ENCODE data around the gene GTF2I. TPM values are rescaled to one million over a fixed set of nuclear protein-coding genes. Genes with fewer than 3 reads are reported as not detected.

Gene GTF2I
- total RNA-seq, 1 experiment from 2014 or later: 138 TPM

GRCh38 chr7:74653686-74654181, 3.8 kb upstream of the GTF2I start:
- Histone ChIP-seq H3F3A (ENCODE audit: low read length, unreplicated experiment) (no peaks in the 10 kb centered on the region), H3K9me2 (replicated peaks; ENCODE audit: low read length) (no peaks in the 10 kb centered on the region), H3K79me2 (ENCODE audit: low read length) (peaks cover 7% of the 10 kb centered on the region), H4K20me1 (ENCODE audit: low read length) (no peaks in the 10 kb centered on the region), H3K9ac (ENCODE audit: low read length) (no peak overlapping the region), H2AFZ (ENCODE audit: low read length) (no peak overlapping the region), H3K27ac (ENCODE audit: low read length) (no peak overlapping the region), H3K36me3 (ENCODE audit: low read depth, low read length) (no peaks in the 10 kb centered on the region), H3K4me1 (ENCODE audit: insufficient read depth, low read length) (peaks cover 15% of the 10 kb centered on the region), H3K27me3 (ENCODE audit: low read length) (no peaks in the 10 kb centered on the region), H3K4me3 (ENCODE audit: low read length) (no peak overlapping the region), H3K4me2 (ENCODE audit: low read length) (no peak overlapping the region), H3K9me3 (ENCODE audit: low read length) (no peaks in the 10 kb centered on the region)
- no peak for DNase-seq
- BruUV-seq (replicated peaks): no TSS peak
- POLR2A ChIA-PET (ENCODE audit: unreplicated experiment): no interaction called here
- ATAC-seq: no peak
- intact Hi-C loops (cut with micrococcal nuclease): no loop called here
- TF ChIP-seq EZH2phosphoT487 (IDR thresholded peaks at IDR 0.05; ENCODE audit: borderline replicate concordance, low read length) (no peak), EZH2 (IDR thresholded peaks at IDR 0.05; ENCODE audit: low read length, unreplicated experiment) (no peak)
- TF ChIP-seq, protein P1, sequence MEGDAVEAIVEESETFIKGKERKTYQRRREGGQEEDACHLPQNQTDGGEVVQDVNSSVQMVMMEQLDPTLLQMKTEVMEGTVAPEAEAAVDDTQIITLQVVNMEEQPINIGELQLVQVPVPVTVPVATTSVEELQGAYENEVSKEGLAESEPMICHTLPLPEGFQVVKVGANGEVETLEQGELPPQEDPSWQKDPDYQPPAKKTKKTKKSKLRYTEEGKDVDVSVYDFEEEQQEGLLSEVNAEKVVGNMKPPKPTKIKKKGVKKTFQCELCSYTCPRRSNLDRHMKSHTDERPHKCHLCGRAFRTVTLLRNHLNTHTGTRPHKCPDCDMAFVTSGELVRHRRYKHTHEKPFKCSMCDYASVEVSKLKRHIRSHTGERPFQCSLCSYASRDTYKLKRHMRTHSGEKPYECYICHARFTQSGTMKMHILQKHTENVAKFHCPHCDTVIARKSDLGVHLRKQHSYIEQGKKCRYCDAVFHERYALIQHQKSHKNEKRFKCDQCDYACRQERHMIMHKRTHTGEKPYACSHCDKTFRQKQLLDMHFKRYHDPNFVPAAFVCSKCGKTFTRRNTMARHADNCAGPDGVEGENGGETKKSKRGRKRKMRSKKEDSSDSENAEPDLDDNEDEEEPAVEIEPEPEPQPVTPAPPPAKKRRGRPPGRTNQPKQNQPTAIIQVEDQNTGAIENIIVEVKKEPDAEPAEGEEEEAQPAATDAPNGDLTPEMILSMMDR (conservative IDR thresholded peaks at IDR 0.05; ENCODE audit: low read depth, low read length): no peak
- CTCF ChIA-PET: no interaction called here

DNA sequence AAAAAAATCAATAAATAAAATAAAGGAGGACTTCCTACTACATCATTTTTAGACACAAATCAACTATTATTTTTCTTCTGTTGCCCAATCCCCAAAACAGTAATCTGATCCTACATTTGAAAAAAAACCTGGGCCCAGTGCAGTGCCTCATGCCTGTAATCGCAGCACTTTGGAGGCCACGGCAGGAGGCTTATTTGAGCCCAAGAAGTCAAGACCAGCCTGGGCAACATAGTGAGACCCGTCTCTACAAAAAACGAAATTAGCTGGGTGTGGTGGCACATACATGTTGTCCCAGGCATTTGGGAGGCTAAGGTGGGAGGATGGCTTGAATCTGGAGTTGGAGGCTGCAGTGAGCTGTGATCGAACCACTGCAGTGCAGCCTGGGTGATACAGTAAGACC, 2.7 kb upstream of the GTF2I start:
- intact Hi-C loops (cut with micrococcal nuclease): no loop called here
- no TSS peak for BruUV-seq (replicated peaks)
- H2AFZ ChIP-seq (ENCODE audit: low read length): no peak overlapping the region
- no peaks in the 10 kb centered on the region for H3K9me3 ChIP-seq (ENCODE audit: low read length)
- no peaks in the 10 kb centered on the region for H3K27me3 ChIP-seq (ENCODE audit: low read length)
- H4K20me1 ChIP-seq (ENCODE audit: low read length): peaks cover 5% of the 10 kb centered on the region
- peaks cover 1% of the 10 kb centered on the region for H3F3A ChIP-seq (ENCODE audit: low read length, unreplicated experiment)
- peaks cover 18% of the 10 kb centered on the region for H3K79me2 ChIP-seq (ENCODE audit: low read length)
- H3K9ac ChIP-seq (ENCODE audit: low read length): no peak overlapping the region
- H3K36me3 ChIP-seq (ENCODE audit: low read depth, low read length): no peaks in the 10 kb centered on the region
- H3K27ac ChIP-seq (ENCODE audit: low read length): no peak overlapping the region
- peaks cover 22% of the 10 kb centered on the region for H3K4me1 ChIP-seq (ENCODE audit: insufficient read depth, low read length)
- DNase-seq (no peak), ATAC-seq (no peak)
- POLR2A ChIA-PET (ENCODE audit: unreplicated experiment): no interaction called here
- H3K4me3 ChIP-seq (ENCODE audit: low read length): no peak overlapping the region
- TF ChIP-seq EZH2phosphoT487 (IDR thresholded peaks at IDR 0.05; ENCODE audit: borderline replicate concordance, low read length) (no peak), EZH2 (IDR thresholded peaks at IDR 0.05; ENCODE audit: low read length, unreplicated experiment) (no peak)
- TF ChIP-seq, protein P1 (conservative IDR thresholded peaks at IDR 0.05; ENCODE audit: low read depth, low read length): no peak
- no peak overlapping the region for H3K4me2 ChIP-seq (ENCODE audit: low read length)
- no peaks in the 10 kb centered on the region for H3K9me2 ChIP-seq (replicated peaks; ENCODE audit: low read length)
- CTCF ChIA-PET: no interaction called here

DNA sequence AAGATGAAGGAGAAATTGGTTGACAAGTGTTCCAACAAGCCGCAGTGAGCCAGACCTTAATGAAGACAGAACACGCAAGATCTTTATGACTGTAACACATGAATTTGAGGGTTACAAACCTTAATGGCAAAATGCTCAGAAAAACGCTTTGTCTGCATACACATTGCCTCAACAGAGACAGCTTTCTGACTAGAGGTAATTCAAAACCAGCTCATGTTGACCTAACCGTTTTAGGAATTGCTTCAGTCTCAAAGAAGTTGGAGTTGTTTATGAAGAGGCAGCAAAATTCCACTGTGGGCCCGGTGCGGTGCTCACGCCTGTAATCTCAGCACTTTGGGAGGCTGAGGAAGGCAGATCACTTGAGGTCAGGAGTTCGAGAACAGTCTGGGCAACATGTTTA, 2.2 kb upstream of the GTF2I start:
- ATAC-seq: no peak
- H3K27me3 ChIP-seq (ENCODE audit: low read length): no peaks in the 10 kb centered on the region
- DNase-seq: no peak
- ChIA-PET POLR2A (ENCODE audit: unreplicated experiment) (interaction anchor here (0.6 kb wide), 1 partner anchor 34 kb away, joined by 3 read pairs; no protein-coding TSS in a partner anchor), CTCF (no interaction called here)
- no peak overlapping the region for H3K27ac ChIP-seq (ENCODE audit: low read length)
- 0 out of 2 replicates have a peak overlapping the region, but pooled peaks have one; percentile 100 for H3K4me2 ChIP-seq (ENCODE audit: low read length)
- TF ChIP-seq, protein P1 (conservative IDR thresholded peaks at IDR 0.05; ENCODE audit: low read depth, low read length): no peak
- TF ChIP-seq EZH2 (IDR thresholded peaks at IDR 0.05; ENCODE audit: low read length, unreplicated experiment) (no peak), EZH2phosphoT487 (IDR thresholded peaks at IDR 0.05; ENCODE audit: borderline replicate concordance, low read length) (no peak)
- no peak overlapping the region for H3K4me3 ChIP-seq (ENCODE audit: low read length)
- H3K9me2 ChIP-seq (replicated peaks; ENCODE audit: low read length): no peaks in the 10 kb centered on the region
- intact Hi-C loops (cut with micrococcal nuclease): no loop called here
- peaks cover 23% of the 10 kb centered on the region for H3K79me2 ChIP-seq (ENCODE audit: low read length)
- H3F3A ChIP-seq (ENCODE audit: low read length, unreplicated experiment): peaks cover 6% of the 10 kb centered on the region
- H3K4me1 ChIP-seq (ENCODE audit: insufficient read depth, low read length): peaks cover 27% of the 10 kb centered on the region
- no TSS peak for BruUV-seq (replicated peaks)
- no peaks in the 10 kb centered on the region for H3K9me3 ChIP-seq (ENCODE audit: low read length)
- no peak overlapping the region for H3K9ac ChIP-seq (ENCODE audit: low read length)
- H2AFZ ChIP-seq (ENCODE audit: low read length): no peak overlapping the region
- peaks cover 5% of the 10 kb centered on the region for H4K20me1 ChIP-seq (ENCODE audit: low read length)
- no peaks in the 10 kb centered on the region for H3K36me3 ChIP-seq (ENCODE audit: low read depth, low read length)

Measured in PC-3 (cell line).